Measurements from ENCODE around the gene RBFOX2.
"Not testable (repeated sequence)": the region's sequence is repeated elsewhere in the genome, so short reads cannot be mapped to it uniquely, and the experiment has no call there.

- not testable (repeated sequence) for TF ChIP-seq CTCF (conservative IDR thresholded peaks at IDR 0.05 in 1 of 2, IDR thresholded peaks at IDR 0.05 in 1 of 2; ENCODE audit: extremely low read depth in 1 of 2, insufficient read depth in 1 of 2, low read depth in 1 of 2, low read length in 2 of 2); EZH2 (IDR thresholded peaks at IDR 0.05; ENCODE audit: borderline replicate concordance, low read length)
Measured at GRCh38 chr22:35699852-35700251, 328.8 kb downstream of the RBFOX2 start.
